ENCODE data around the gene SPOP. TPM values are rescaled to one million over a fixed set of nuclear protein-coding genes. Genes with fewer than 3 reads are reported as not detected.

Gene SPOP
- total RNA-seq, 3 donors from 2014 or later, result 61.4 to 78.1 (median 71.9) TPM

DNA sequence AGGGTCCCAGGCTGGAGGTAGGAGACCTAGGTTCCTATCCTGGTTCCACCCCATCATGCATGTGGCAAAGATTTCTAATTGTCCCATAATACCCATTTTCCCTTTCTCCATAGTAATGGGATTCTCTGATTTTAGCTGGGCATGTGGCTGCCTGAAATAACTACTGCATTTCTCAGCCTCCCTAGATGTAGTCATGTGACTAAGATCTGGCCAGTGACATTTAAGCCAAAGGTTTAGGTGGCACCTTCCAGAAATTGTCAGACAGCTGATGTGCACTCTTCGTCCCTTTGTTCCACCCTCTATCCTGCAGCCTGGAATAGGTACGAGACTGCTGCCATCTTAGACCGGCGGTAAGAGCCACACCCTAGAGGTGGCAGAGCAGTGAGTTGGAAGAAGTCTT, 94.0 kb downstream of the SPOP start:
- Mint-ChIP-seq H3K36me3 (ENCODE audit: insufficient read depth) (no peaks in the 10 kb centered on the region), H3K27me3 (ENCODE audit: low read depth) (peaks cover 4% of the 10 kb centered on the region), H3K4me1 (ENCODE audit: low read depth) (peaks cover 2% of the 10 kb centered on the region), H3K9me3 (no peaks in the 10 kb centered on the region), H3K4me3 (no peak overlapping the region)
- DNase-seq (no peak), ATAC-seq (no peak)

DNA sequence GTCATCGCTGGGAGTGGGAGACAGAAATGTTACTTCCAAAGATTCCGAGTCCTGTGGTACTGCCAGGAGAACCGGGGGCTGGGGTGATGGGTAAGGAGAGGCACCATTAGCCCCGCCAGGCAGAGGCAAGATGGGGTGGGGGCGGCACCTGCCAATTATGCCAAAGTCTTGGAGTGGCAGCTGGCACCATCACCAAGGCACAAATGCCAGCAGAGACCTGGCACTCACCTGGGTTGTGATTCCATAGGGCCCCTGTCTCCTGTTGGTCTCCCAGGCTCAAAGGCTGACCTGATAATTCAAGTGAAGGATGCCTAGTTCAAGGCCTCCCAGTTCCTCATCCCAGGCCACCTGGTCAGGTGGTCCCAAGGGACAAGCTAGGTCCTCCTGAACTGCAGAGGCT, 94.7 kb downstream of the SPOP start:
- peaks cover 9% of the 10 kb centered on the region for H3K27me3 Mint-ChIP-seq (ENCODE audit: low read depth)
- H3K4me3 Mint-ChIP-seq, result no peak overlapping the region
- ATAC-seq, result no peak
- H3K36me3 Mint-ChIP-seq (ENCODE audit: insufficient read depth), result no peaks in the 10 kb centered on the region
- peaks cover 2% of the 10 kb centered on the region for H3K4me1 Mint-ChIP-seq (ENCODE audit: low read depth)
- no peak for DNase-seq
- no peaks in the 10 kb centered on the region for H3K9me3 Mint-ChIP-seq

DNA sequence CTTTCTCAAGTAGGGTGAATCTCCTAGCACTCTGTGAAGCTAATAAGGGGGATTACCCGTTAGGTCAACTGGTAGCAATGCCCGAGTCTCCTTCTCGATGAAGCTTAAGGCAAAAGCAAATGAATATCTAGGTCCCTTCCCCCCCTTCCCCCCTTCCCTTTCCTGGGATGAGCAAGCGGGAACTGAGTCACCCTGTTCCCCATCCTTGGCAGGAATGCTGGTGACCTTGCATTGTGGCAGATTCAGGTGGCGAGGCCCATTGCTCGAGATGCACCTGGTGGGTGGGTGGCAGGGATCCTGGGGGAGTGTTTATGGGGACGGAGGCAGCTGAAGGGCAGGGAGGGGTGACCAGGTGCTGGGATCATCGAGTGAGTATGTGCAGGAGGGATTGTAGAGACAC, 95.1 kb downstream of the SPOP start:
- Mint-ChIP-seq H3K27me3 (ENCODE audit: low read depth) (peaks cover 13% of the 10 kb centered on the region), H3K4me1 (ENCODE audit: low read depth) (peaks cover 2% of the 10 kb centered on the region), H3K4me3 (no peak overlapping the region)

DNA sequence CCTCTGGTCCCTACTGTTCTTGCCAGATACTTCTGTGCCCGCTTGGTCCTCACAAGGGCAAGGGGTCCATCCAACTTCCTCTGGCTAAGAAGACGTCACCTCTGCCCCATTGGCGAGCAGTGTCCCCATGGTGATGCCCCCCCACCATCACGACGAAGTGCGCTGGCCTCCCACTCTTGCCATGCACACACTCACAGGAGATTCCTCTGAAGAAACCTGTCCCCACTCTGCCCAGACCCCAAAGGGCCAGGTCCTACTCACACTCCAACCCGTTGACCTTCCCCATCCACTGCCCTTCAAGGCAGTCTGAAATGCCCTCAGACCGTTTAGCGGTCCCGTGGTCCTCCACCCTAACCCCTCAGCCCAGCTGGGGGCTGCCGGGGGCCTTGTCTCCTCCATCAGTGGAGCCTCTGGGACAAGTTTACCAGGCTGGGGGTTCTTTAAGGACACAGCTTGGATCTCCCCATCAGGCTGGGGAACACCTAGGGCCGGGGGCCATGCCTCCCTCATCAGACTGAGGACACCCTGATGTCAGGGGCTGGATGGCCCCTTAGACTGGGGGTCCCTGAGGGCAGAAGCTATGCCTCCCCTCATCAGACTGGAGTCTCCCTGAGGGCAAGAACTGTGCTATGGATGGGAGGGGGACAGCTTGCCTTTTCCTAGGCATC, 95.7 kb downstream of the SPOP start:
- DNase-seq (no peak), ATAC-seq (no peak)
- H3K9me3 Mint-ChIP-seq, result no peaks in the 10 kb centered on the region
- no peaks in the 10 kb centered on the region for H3K36me3 Mint-ChIP-seq (ENCODE audit: insufficient read depth)
- H3K4me1 Mint-ChIP-seq (ENCODE audit: low read depth), result no peaks in the 10 kb centered on the region
- peaks cover 19% of the 10 kb centered on the region for H3K27me3 Mint-ChIP-seq (ENCODE audit: low read depth)
- H3K4me3 Mint-ChIP-seq, result no peak overlapping the region

More for the DNA sequence above, 95.1 kb downstream of the SPOP start:
- Mint-ChIP-seq H3K36me3 (ENCODE audit: insufficient read depth) (no peaks in the 10 kb centered on the region), H3K9me3 (no peaks in the 10 kb centered on the region)
- DNase-seq (no peak), ATAC-seq (no peak)

DNA sequence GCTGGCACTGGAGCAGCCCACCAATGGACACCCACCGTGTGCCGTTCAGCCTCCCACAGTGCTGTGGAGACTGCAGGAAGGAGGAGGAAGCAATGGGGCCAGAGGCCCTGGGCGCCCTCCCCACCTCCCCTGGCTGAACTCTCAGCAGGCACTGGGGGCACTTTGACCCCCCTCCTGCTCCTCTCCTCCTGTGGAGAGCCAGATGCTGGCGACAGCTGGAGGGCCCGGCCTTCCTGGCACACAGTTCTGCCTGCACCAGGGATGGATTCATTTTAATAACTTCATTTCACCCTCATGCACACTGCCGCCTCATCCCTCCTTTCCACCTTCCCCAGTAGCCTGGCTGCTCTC, 96.3 kb downstream of the SPOP start:
- Mint-ChIP-seq H3K36me3 (ENCODE audit: insufficient read depth) (no peaks in the 10 kb centered on the region), H3K4me3 (no peak overlapping the region), H3K27me3 (ENCODE audit: low read depth) (peaks cover 24% of the 10 kb centered on the region), H3K9me3 (no peaks in the 10 kb centered on the region), H3K4me1 (ENCODE audit: low read depth) (peaks cover 3% of the 10 kb centered on the region)
- DNase-seq, result no peak
- no peak for ATAC-seq

DNA sequence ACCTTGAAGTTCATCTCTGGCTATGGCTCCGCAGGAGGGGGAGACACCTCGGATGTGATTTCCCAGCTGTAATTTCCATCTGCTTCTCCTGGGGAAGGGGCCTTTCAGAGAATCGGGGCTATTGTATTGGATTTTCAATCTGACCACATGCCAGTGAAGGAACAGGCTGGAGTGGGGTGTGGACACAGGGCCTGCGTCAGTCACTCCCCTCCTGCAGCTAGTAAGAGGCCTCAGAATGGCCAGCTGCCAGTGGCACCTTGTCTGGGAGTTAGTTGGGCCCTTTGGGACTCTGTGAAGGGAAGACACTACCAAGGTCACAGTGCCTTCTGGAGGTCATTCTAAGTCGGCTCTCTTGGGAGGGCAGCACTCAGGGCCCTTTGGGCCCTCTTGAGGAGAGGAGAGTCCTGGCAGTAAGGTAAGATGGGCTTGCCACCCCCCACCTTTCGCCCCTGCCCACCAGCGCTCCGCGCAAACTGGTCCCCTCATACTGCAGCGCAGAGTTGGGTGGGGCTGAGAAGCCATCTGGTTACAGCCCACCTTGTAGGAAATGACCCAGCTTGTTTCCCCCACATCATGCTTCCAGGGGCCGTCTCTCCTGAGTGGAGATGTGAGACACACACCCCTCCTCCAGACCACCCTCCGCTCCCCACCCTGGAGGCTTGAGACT, 96.8 kb downstream of the SPOP start:
- H3K9me3 Mint-ChIP-seq, result no peaks in the 10 kb centered on the region
- ATAC-seq (no peak), DNase-seq (no peak)
- H3K27me3 Mint-ChIP-seq (ENCODE audit: low read depth), result peaks cover 27% of the 10 kb centered on the region
- H3K4me3 Mint-ChIP-seq, result no peak overlapping the region
- H3K4me1 Mint-ChIP-seq (ENCODE audit: low read depth), result peaks cover 3% of the 10 kb centered on the region
- no peaks in the 10 kb centered on the region for H3K36me3 Mint-ChIP-seq (ENCODE audit: insufficient read depth)

DNA sequence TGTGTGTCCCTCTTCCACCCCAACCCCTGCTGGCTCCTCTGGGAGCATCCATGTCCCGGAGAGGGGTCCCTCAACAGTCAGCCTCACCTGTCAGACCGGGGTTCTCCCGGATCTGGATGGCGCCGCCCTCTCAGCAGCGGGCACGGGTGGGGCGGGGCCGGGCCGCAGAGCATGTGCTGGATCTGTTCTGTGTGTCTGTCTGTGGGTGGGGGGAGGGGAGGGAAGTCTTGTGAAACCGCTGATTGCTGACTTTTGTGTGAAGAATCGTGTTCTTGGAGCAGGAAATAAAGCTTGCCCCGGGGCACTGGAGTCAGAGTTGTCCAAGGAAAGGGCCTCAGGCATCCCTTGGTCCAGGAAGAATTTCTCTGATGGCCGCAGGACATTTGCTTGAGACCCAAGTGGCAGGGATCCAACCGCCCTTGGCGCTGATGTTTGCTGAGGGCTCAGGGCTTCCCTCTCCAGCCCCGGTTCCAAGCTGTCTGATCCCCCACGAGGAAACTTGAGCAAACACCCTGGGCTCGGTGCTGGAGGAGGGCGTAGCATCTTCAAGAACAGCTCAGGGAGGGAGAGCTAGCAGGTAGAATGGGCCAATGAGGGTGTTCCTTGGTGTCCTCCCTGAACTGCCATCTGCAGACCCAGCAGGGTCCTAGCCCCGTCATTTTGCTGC, 97.7 kb downstream of the SPOP start:
- ATAC-seq (no peak), DNase-seq (no peak)
- Mint-ChIP-seq H3K9me3 (no peaks in the 10 kb centered on the region), H3K4me1 (ENCODE audit: low read depth) (peaks cover 4% of the 10 kb centered on the region), H3K36me3 (ENCODE audit: insufficient read depth) (no peaks in the 10 kb centered on the region), H3K27me3 (ENCODE audit: low read depth) (peaks cover 31% of the 10 kb centered on the region), H3K4me3 (no peak overlapping the region)

DNA sequence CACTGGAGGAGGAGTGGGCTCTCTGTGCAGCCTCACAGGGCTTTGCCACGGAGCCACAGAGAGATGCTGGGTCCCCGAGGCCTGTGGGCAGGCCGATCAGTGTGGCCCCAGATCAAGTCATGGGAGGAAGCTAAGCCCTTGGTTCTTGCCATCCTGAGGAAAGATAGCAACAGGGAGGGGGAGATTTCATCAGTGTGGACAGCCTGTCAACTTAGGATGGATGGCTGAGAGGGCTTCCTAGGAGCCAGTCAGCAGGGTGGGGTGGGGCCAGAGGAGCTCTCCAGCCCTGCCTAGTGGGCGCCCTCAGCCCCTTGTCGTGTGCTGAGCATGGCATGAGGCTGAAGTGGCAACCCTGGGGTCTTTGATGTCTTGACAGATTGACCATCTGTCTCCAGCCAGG, 98.4 kb downstream of the SPOP start:
- no peak overlapping the region for H3K4me3 Mint-ChIP-seq
- peaks cover 36% of the 10 kb centered on the region for H3K27me3 Mint-ChIP-seq (ENCODE audit: low read depth)
- no peaks in the 10 kb centered on the region for H3K36me3 Mint-ChIP-seq (ENCODE audit: insufficient read depth)
- no peaks in the 10 kb centered on the region for H3K9me3 Mint-ChIP-seq
- DNase-seq (no peak), ATAC-seq (no peak)
- peaks cover 4% of the 10 kb centered on the region for H3K4me1 Mint-ChIP-seq (ENCODE audit: low read depth)

DNA sequence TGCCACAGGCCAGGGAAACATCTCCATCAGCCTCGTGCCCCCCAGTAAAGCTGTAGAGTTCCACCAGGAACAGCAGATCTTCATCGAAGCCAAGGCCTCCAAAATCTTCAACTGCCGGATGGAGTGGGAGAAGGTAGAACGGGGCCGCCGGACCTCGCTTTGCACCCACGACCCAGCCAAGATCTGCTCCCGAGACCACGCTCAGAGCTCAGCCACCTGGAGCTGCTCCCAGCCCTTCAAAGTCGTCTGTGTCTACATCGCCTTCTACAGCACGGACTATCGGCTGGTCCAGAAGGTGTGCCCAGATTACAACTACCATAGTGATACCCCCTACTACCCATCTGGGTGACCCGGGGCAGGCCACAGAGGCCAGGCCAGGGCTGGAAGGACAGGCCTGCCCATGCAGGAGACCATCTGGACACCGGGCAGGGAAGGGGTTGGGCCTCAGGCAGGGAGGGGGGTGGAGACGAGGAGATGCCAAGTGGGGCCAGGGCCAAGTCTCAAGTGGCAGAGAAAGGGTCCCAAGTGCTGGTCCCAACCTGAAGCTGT, 98.9 kb downstream of the SPOP start:
- ATAC-seq (no peak), DNase-seq (no peak)
- peaks cover 4% of the 10 kb centered on the region for H3K4me1 Mint-ChIP-seq (ENCODE audit: low read depth)
- H3K9me3 Mint-ChIP-seq, result no peaks in the 10 kb centered on the region
- H3K4me3 Mint-ChIP-seq, result no peak overlapping the region
- H3K36me3 Mint-ChIP-seq (ENCODE audit: insufficient read depth), result no peaks in the 10 kb centered on the region
- H3K27me3 Mint-ChIP-seq (ENCODE audit: low read depth), result peaks cover 36% of the 10 kb centered on the region

DNA sequence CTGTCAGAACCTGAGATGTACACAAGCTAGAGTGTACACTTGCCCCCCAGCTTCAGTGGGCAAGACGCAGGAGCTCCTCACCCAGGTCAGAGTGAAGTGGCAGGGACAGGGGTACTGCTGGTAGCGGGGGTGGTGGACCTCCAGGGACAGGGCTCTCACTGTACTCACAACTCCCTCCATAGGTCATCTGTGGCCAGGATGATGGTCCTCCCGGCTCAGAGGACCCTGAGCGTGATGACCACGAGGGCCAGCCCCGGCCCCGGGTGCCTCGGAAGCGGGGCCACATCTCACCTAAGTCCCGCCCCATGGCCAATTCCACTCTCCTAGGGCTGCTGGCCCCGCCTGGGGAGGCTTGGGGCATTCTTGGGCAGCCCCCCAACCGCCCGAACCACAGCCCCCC, 99.5 kb downstream of the SPOP start:
- Mint-ChIP-seq H3K4me1 (ENCODE audit: low read depth) (peaks cover 4% of the 10 kb centered on the region), H3K4me3 (no peak overlapping the region), H3K9me3 (no peaks in the 10 kb centered on the region), H3K36me3 (ENCODE audit: insufficient read depth) (no peaks in the 10 kb centered on the region), H3K27me3 (ENCODE audit: low read depth) (peaks cover 42% of the 10 kb centered on the region)
- no peak for DNase-seq
- no peak for ATAC-seq

DNA sequence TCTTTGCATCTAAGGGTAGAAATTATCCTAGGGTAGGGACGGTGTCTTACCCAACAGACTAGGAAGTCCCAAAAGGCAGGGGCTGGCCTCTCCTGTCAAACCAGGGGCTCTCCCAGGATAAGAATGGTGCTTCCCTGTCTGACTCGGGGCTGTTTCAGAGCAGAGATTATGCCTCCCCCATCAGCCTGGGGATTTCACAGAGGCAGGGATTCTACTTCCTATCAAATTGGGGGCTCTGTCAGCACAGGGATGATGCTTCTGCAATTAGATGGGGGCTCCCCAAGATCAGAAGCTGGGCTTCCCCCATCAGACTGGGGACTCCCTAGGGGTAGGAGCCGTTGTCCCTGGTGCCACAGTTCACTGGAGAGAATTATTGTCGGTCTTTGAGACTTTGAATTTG, 99.9 kb downstream of the SPOP start:
- DNase-seq (no peak), ATAC-seq (no peak)
- Mint-ChIP-seq H3K9me3 (no peaks in the 10 kb centered on the region), H3K4me3 (no peak overlapping the region), H3K36me3 (ENCODE audit: insufficient read depth) (no peaks in the 10 kb centered on the region), H3K4me1 (ENCODE audit: low read depth) (peaks cover 4% of the 10 kb centered on the region), H3K27me3 (ENCODE audit: low read depth) (peaks cover 46% of the 10 kb centered on the region)

DNA sequence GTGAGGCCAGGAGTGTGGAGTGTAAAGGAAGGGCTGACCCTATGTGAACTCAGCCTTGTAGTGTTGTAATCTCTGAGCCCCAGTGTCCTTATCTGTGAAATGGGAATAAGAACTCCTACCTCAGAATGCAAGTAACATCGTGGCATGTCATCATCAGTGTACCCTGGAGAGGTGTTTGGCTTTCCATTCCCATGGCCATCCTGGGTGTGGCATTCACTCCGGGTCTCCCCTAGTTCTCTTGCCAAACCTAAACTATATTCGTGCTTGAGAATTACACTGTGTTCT, 100.3 kb downstream of the SPOP start:
- H3K36me3 Mint-ChIP-seq (ENCODE audit: insufficient read depth), result no peaks in the 10 kb centered on the region
- peaks cover 4% of the 10 kb centered on the region for H3K4me1 Mint-ChIP-seq (ENCODE audit: low read depth)
- H3K9me3 Mint-ChIP-seq, result no peaks in the 10 kb centered on the region
- no peak overlapping the region for H3K4me3 Mint-ChIP-seq
- ATAC-seq, result no peak
- H3K27me3 Mint-ChIP-seq (ENCODE audit: low read depth), result peaks cover 46% of the 10 kb centered on the region
- DNase-seq, result no peak

DNA sequence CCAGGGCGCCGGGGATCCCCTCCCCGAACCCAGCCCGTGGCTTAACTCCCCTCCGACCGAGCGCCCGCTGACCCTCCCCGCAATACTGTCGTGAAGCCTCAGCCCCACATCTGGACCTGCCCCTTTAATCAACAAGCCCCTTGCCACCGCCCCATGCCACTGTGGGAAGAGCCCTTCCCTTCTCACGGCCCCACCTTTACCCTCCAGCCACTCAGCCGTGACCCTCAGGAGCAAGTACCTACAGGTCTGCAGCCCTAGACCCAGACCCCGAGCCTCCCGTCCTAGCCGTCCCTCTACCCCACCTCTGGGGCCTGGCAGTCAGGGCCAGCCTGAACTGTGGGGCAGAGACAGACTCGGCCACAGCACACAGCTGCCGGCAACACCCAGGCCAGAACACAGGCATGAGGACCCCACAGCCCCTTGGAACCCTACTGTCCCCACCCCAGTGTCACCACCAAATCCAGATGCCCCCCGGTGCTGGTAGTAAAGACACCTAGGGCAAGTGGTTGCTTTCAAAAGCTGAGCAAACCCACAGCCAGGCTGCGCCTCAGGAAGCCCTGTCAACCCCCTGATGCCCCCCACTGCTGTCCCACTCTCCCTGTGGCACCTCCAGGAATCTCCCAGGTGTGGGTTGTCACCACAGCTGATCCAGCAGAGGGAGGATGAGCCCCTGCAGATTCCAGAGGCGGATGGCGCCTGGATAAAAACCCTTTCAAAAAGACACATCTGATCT, 100.8 kb downstream of the SPOP start:
- peaks cover 4% of the 10 kb centered on the region for H3K4me1 Mint-ChIP-seq (ENCODE audit: low read depth)
- H3K9me3 Mint-ChIP-seq, result no peaks in the 10 kb centered on the region
- no peak for DNase-seq
- H3K4me3 Mint-ChIP-seq, result peak overlapping the region; percentile 62
- no peak for ATAC-seq
- H3K36me3 Mint-ChIP-seq (ENCODE audit: insufficient read depth), result no peaks in the 10 kb centered on the region
- H3K27me3 Mint-ChIP-seq (ENCODE audit: low read depth), result peaks cover 46% of the 10 kb centered on the region

DNA sequence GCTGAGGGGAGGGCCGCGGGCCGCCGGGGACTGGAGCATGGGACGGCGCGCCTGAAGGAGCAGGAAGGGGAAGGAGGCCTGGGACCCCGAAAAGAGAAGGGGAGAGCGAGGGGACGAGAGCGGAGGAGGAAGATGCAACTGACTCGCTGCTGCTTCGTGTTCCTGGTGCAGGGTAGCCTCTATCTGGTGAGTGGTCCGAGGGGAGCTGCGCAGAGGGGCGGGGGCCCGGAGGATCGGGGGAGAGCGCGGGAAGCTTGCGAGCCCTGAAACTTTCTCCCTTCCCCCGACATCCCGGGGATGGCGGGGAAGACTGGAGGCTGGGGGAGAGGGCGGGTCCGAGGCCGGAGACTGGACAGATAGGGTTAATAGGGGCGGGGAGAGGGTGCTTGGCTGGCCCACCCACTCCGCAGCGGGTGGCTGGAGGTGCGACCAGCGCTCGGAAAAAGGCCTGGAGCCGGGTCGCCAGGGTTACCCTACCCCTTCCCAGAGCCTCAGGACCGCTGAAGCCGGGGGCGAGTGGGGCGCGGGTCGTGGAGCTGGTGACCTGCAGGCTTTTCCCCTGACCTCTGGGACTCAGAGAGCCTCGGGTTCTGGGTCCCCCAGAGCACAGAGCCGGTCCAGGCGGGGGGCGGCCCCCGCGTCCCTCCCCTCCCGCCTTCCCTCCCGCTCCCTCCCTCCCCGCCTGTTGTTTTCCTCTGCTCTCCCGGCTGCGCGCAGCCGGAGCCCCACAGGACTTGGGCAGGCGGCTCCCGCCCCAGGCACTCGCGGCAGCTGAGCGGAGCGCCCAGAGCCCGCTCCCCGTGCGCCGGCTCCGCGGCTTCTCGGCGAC, 101.6 kb downstream of the SPOP start:
- H3K4me3 Mint-ChIP-seq, result peak overlapping the region; percentile 65
- DNase-seq (no peak), ATAC-seq (peak in 1 of 2 donors; percentile 14)
- H3K36me3 Mint-ChIP-seq (ENCODE audit: insufficient read depth), result no peaks in the 10 kb centered on the region
- peaks cover 48% of the 10 kb centered on the region for H3K27me3 Mint-ChIP-seq (ENCODE audit: low read depth)
- H3K4me1 Mint-ChIP-seq (ENCODE audit: low read depth), result peaks cover 4% of the 10 kb centered on the region
- H3K9me3 Mint-ChIP-seq, result no peaks in the 10 kb centered on the region
